ENCODE measurements around the gene ABHD17A.

DNA sequence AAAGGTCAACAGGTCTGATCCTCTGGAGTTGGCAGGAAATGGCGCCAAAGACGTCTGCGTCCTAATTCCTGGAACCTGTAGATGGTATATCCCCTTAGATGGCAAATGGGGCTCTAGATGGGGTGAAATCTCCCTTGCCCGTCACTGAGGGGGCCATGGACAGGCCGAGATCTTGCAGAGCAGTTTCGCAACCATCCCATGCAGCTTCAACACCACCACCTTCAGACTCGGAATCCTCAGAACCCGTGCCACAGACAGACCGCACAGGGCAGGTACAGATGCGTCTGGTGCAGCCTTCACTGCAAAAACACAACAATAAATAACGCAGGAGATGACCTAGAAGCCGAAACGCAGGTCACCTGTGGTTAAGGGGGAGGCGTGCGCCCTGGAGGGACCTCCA is 54.7 kb downstream of the ABHD17A start:
- TF ChIP-seq, protein P1, sequence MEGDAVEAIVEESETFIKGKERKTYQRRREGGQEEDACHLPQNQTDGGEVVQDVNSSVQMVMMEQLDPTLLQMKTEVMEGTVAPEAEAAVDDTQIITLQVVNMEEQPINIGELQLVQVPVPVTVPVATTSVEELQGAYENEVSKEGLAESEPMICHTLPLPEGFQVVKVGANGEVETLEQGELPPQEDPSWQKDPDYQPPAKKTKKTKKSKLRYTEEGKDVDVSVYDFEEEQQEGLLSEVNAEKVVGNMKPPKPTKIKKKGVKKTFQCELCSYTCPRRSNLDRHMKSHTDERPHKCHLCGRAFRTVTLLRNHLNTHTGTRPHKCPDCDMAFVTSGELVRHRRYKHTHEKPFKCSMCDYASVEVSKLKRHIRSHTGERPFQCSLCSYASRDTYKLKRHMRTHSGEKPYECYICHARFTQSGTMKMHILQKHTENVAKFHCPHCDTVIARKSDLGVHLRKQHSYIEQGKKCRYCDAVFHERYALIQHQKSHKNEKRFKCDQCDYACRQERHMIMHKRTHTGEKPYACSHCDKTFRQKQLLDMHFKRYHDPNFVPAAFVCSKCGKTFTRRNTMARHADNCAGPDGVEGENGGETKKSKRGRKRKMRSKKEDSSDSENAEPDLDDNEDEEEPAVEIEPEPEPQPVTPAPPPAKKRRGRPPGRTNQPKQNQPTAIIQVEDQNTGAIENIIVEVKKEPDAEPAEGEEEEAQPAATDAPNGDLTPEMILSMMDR (IDR thresholded peaks at IDR 0.05) = no peak
- no peak for TF ChIP-seq ZFX (IDR thresholded peaks at IDR 0.05; ENCODE audit: borderline replicate concordance)

Measured in 22Rv1 (cell line).